ENCODE results near the gene SKOR2.

The SKOR2 gene

GRCh38 chr18:47263430-47264307 is 12.2 kb upstream of the SKOR2 start:
- TF ChIP-seq POLR2A (IDR thresholded peaks at IDR 0.05; ENCODE audit: low read length) (no peak), GATA1 (IDR thresholded peaks at IDR 0.05; ENCODE audit: low read depth, low read length) (no peak)
- DNase-seq = peak; percentile 19 to 41

GRCh38 chr18:47263150-47263429 is 11.6 kb upstream of the SKOR2 start:
- no peak for TF ChIP-seq GATA1 (IDR thresholded peaks at IDR 0.05; ENCODE audit: low read depth, low read length)
- TF ChIP-seq POLR2A (IDR thresholded peaks at IDR 0.05; ENCODE audit: low read length) = no peak
- DNase-seq = no peak

- no peak for TF ChIP-seq POLR2A (IDR thresholded peaks at IDR 0.05; ENCODE audit: low read length)
- no peak for TF ChIP-seq GATA1 (IDR thresholded peaks at IDR 0.05; ENCODE audit: low read depth, low read length)
- DNase-seq = no peak
These were observed 11.1 kb upstream of the SKOR2 start for GRCh38 chr18:47262301-47263149.

GRCh38 chr18:47261902-47262300 is 10.4 kb upstream of the SKOR2 start:
- no peak for TF ChIP-seq POLR2A (IDR thresholded peaks at IDR 0.05; ENCODE audit: low read length)
- TF ChIP-seq GATA1 (IDR thresholded peaks at IDR 0.05; ENCODE audit: low read depth, low read length) = no peak
- no peak for DNase-seq

- TF ChIP-seq GATA1 (IDR thresholded peaks at IDR 0.05; ENCODE audit: low read depth, low read length) = no peak
- no peak for TF ChIP-seq POLR2A (IDR thresholded peaks at IDR 0.05; ENCODE audit: low read length)
- peak in 1 of 2 experiments; percentile 19 for DNase-seq
These were observed 9.7 kb upstream of the SKOR2 start for GRCh38 chr18:47260924-47261701.

GRCh38 chr18:47260120-47260923 is 8.9 kb upstream of the SKOR2 start:
- no peak for TF ChIP-seq GATA1 (IDR thresholded peaks at IDR 0.05; ENCODE audit: low read depth, low read length)
- TF ChIP-seq POLR2A (IDR thresholded peaks at IDR 0.05; ENCODE audit: low read length) = no peak
- DNase-seq = peak; percentile 55 to 56

- peak; percentile 45 for DNase-seq
- no peak for TF ChIP-seq GATA1 (IDR thresholded peaks at IDR 0.05; ENCODE audit: low read depth, low read length)
- no peak for TF ChIP-seq POLR2A (IDR thresholded peaks at IDR 0.05; ENCODE audit: low read length)
These were observed 3.0 kb upstream of the SKOR2 start for GRCh38 chr18:47254341-47254939.

GRCh38 chr18:47253101-47253654 is 1.7 kb upstream of the SKOR2 start:
- no peak for DNase-seq
- TF ChIP-seq POLR2A (IDR thresholded peaks at IDR 0.05; ENCODE audit: low read length) (no peak), GATA1 (IDR thresholded peaks at IDR 0.05; ENCODE audit: low read depth, low read length) (no peak)

- no peak for DNase-seq
- TF ChIP-seq GATA1 (IDR thresholded peaks at IDR 0.05; ENCODE audit: low read depth, low read length) (no peak), POLR2A (IDR thresholded peaks at IDR 0.05; ENCODE audit: low read length) (no peak)
These were observed 941 bp downstream of the SKOR2 start for GRCh38 chr18:47250391-47251046.

- DNase-seq = no peak
- TF ChIP-seq POLR2A (IDR thresholded peaks at IDR 0.05; ENCODE audit: low read length) (no peak), GATA1 (IDR thresholded peaks at IDR 0.05; ENCODE audit: low read depth, low read length) (no peak)
These were observed 2.0 kb downstream of the SKOR2 start for GRCh38 chr18:47249314-47249981.

- TF ChIP-seq POLR2A (IDR thresholded peaks at IDR 0.05; ENCODE audit: low read length) (no peak), GATA1 (IDR thresholded peaks at IDR 0.05; ENCODE audit: low read depth, low read length) (no peak)
- DNase-seq = peak in 1 of 2 experiments; percentile 16
These were observed 2.7 kb downstream of the SKOR2 start for GRCh38 chr18:47248604-47249313.

Measured in erythroblast (primary cell).